Natural killer cell treated with Interleukin-12 subunit alpha and Interleukin-12 subunit beta and Interleukin-15 and Interleukin-18, amount 100 ng/mL, for 72 hours (primary cell): ENCODE results near the gene PUM1. TPM values are rescaled to one million over a fixed set of nuclear protein-coding genes. Genes with fewer than 3 reads are reported as not detected.

Experiments
- ATAC-seq, 2 donors: fragments of 150-1000 bp; cut with Tn5 transposase in 1 of 2; sonication (Bioruptor Pico), chemical (Tn5 transposase) in 1 of 2; 2 replicates each; pipeline ENCODE4 v1.10.0; 2021
- DNase-seq: peaks from one replicate; pipeline ENCODE4 v3.0.0; 2022; ENCODE audit warnings: low spot score
- H3K27ac Mint-ChIP-seq, 2 donors: 1 replicate in 1 of 2; 2 replicates in 1 of 2; pipeline ENCODE4 v1.8.0; 2022; ENCODE audit warnings: mixed read lengths in 2 of 2, mild to moderate bottlenecking in 1 of 2, moderate library complexity in 1 of 2
- H3K27me3 Mint-ChIP-seq, 2 donors: 1 replicate in 1 of 2; 2 replicates in 1 of 2; pipeline ENCODE4 v1.8.0; 2022; ENCODE audit warnings: mixed read lengths in 2 of 2
- H3K36me3 Mint-ChIP-seq: one replicate; pipeline ENCODE4 v1.8.0; 2022; ENCODE audit warnings: mixed read lengths
- H3K4me1 Mint-ChIP-seq, 2 donors: 1 replicate in 1 of 2; 2 replicates in 1 of 2; pipeline ENCODE4 v1.8.0; 2022; ENCODE audit warnings: low read depth in 2 of 2, mixed read lengths in 2 of 2, mild to moderate bottlenecking in 1 of 2
- H3K4me3 Mint-ChIP-seq: one replicate; pipeline ENCODE4 v1.8.0; 2022; ENCODE audit warnings: mixed read lengths
- H3K9me3 Mint-ChIP-seq: 2 replicates; pipeline ENCODE4 v1.8.0; 2022; ENCODE audit warnings: mixed read lengths
- total RNA-seq, 2 donors: library from RNA; stranded (reverse); gene quantifications; one replicate each; pipeline ENCODE4 v1.2.3, GENCODE V29; 2022

Gene PUM1
- total RNA-seq, 2 donors from 2014 or later, result 134 to 180 TPM

- Mint-ChIP-seq H3K27ac (no peak overlapping the region), H3K27me3 (peaks cover 27 to 34% of the 10 kb centered on the region in 2 donors), H3K4me1 (no peaks in the 10 kb centered on the region), H3K9me3 (no peaks in the 10 kb centered on the region), H3K36me3 (no peaks in the 10 kb centered on the region), H3K4me3 (no peak overlapping the region)
- DNase-seq (peak; percentile 49), ATAC-seq (no peak)
These were observed 163.5 kb downstream of the PUM1 start for GRCh38 chr1:30901798-30902581.

DNA sequence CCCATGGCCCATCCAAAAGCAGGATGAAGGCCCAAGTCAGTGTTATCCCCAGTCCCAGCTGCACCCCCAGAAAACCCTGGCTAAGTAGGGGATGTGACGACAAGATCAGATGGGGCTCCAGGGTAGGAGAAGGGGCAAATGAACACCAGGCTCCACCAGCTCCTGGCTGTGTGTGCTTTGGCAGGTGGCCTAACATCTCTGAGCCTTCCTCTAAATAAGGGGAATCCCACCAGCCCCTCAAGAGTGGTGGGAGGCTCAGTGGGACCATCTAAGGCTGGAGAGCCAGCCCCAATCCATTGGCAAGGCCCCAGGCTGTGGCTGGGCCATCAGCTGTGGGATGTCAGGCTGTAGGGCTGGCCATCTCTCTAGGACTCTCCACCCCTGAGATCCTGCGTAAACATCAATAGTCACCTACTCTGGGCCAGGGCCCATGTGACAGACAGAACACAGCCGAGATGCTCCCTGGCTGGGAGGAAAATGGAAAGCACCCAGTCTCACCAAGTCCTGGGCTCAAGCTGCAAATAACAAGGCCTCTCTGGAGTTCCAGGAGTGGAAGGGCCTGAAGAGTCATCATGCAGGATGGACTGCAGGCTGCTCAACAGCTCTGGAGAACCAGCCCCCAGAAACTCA lies 164.5 kb downstream of the PUM1 start:
- ATAC-seq, result no peak
- Mint-ChIP-seq H3K27ac (no peak overlapping the region), H3K4me1 (no peaks in the 10 kb centered on the region), H3K36me3 (no peaks in the 10 kb centered on the region), H3K9me3 (no peaks in the 10 kb centered on the region), H3K27me3 (peaks cover 34 to 39% of the 10 kb centered on the region in 2 donors), H3K4me3 (no peak overlapping the region)
- peak; percentile 26 for DNase-seq

- Mint-ChIP-seq H3K27ac (no peak overlapping the region), H3K9me3 (no peaks in the 10 kb centered on the region), H3K4me1 (no peaks in the 10 kb centered on the region), H3K27me3 (peaks cover 31 to 37% of the 10 kb centered on the region in 2 donors), H3K4me3 (no peak overlapping the region), H3K36me3 (no peaks in the 10 kb centered on the region)
- DNase-seq (no peak), ATAC-seq (no peak)
These were observed 165.0 kb downstream of the PUM1 start for GRCh38 chr1:30900486-30900885.

GRCh38 chr1:30899577-30900389 lies 165.7 kb downstream of the PUM1 start:
- ATAC-seq (no peak), DNase-seq (no peak)
- Mint-ChIP-seq H3K27ac (no peak overlapping the region), H3K9me3 (no peaks in the 10 kb centered on the region), H3K4me3 (no peak overlapping the region), H3K4me1 (no peaks in the 10 kb centered on the region), H3K27me3 (peaks cover 28 to 35% of the 10 kb centered on the region in 2 donors), H3K36me3 (no peaks in the 10 kb centered on the region)

DNA sequence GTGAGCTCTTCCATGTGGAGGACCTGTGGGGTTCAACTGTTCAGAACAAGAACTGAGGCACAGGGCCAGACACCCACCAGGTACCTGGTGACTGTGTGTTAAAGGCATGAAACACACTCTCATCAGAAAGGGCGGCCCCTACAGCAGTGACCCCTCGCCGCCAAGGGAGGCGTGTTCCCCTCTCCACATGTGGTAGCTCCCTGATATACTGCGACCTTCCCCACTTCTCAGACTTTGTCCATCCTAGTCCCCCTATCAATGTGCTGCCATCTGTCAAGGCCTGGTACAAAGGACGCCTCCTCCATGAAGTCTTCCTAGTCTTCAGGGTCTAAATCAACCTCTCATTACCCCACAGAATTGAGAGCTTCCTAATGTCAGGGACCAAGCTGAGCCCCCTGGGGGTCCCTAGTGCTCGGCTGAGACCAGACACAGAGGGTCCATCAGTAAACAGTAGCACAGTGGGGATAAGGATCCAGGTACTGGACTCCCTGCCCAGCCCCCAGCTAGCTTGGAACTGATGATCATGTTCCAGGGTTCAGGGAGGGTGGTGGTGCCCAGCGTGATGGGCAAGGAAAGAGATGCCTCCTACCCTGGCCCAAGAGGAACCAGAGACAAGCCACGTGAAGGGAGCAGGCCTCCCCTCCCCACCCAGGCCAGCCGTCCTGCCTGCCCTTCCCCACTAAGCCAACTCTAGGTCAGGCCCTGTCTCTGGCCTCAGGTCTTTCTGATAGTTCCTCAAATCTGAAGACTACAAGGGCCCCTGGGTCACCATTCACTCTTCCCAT lies 167.3 kb downstream of the PUM1 start:
- Mint-ChIP-seq H3K4me1 (peaks cover 0 to 9% of the 10 kb centered on the region in 2 donors), H3K36me3 (no peaks in the 10 kb centered on the region), H3K27me3 (peaks cover 27 to 38% of the 10 kb centered on the region in 2 donors), H3K9me3 (peaks cover 9% of the 10 kb centered on the region), H3K27ac (no peak overlapping the region), H3K4me3 (no peak overlapping the region)
- no peak for DNase-seq
- no peak for ATAC-seq

- no peak for ATAC-seq
- Mint-ChIP-seq H3K9me3 (peaks cover 9% of the 10 kb centered on the region), H3K4me3 (no peak overlapping the region), H3K4me1 (peaks cover 0 to 9% of the 10 kb centered on the region in 2 donors), H3K27me3 (peaks cover 26 to 38% of the 10 kb centered on the region in 2 donors), H3K27ac (no peak overlapping the region), H3K36me3 (no peaks in the 10 kb centered on the region)
- no peak for DNase-seq
These were observed 168.6 kb downstream of the PUM1 start for GRCh38 chr1:30896905-30897304.

- no peak overlapping the region for H3K4me3 Mint-ChIP-seq
- ATAC-seq, result no peak
These were observed 169.4 kb downstream of the PUM1 start for GRCh38 chr1:30895944-30896660.

GRCh38 chr1:30895382-30895943 lies 170.1 kb downstream of the PUM1 start:
- Mint-ChIP-seq H3K27me3 (peaks cover 27 to 38% of the 10 kb centered on the region in 2 donors), H3K27ac (no peak overlapping the region), H3K4me3 (no peak overlapping the region), H3K36me3 (no peaks in the 10 kb centered on the region), H3K9me3 (peaks cover 9% of the 10 kb centered on the region), H3K4me1 (peaks cover 0 to 9% of the 10 kb centered on the region in 2 donors)
- DNase-seq (no peak), ATAC-seq (no peak)

More at GRCh38 chr1:30895944-30896660, 169.4 kb downstream of the PUM1 start:
- H3K27ac Mint-ChIP-seq, result no peak overlapping the region
- no peaks in the 10 kb centered on the region for H3K36me3 Mint-ChIP-seq
- H3K4me1 Mint-ChIP-seq, result peaks cover 0 to 9% of the 10 kb centered on the region in 2 donors
- H3K9me3 Mint-ChIP-seq, result peaks cover 9% of the 10 kb centered on the region
- H3K27me3 Mint-ChIP-seq, result peaks cover 27 to 38% of the 10 kb centered on the region in 2 donors
- no peak for DNase-seq

DNA sequence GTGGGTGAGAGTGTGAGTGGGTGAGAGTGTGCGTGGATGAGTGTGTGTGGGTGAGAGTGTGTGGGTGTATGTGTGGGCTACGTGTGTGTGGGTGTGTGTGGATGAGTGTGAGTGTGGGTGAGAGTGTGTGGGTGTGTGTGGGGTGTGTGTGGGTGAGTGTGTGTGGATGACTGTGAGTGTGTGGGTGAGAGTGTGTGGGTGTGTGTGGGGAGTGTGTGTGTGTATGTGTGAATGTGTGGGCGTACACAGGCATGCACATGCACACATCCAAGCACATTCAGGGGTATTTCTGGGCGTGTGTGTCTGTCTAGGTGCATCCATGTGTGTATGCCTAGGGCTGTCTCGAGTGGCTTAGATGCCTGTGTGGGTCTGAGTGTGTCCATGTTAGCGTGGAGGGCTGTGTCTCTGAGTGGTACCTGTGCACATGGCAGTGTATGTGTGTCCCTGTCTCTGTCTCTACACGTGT lies 171.0 kb downstream of the PUM1 start:
- no peak overlapping the region for H3K27ac Mint-ChIP-seq
- peaks cover 25 to 36% of the 10 kb centered on the region in 2 donors for H3K27me3 Mint-ChIP-seq
- no peaks in the 10 kb centered on the region for H3K36me3 Mint-ChIP-seq
- no peak for DNase-seq
- no peak for ATAC-seq
- H3K9me3 Mint-ChIP-seq, result peaks cover 9% of the 10 kb centered on the region
- peaks cover 0 to 9% of the 10 kb centered on the region in 2 donors for H3K4me1 Mint-ChIP-seq
- H3K4me3 Mint-ChIP-seq, result no peak overlapping the region

DNA sequence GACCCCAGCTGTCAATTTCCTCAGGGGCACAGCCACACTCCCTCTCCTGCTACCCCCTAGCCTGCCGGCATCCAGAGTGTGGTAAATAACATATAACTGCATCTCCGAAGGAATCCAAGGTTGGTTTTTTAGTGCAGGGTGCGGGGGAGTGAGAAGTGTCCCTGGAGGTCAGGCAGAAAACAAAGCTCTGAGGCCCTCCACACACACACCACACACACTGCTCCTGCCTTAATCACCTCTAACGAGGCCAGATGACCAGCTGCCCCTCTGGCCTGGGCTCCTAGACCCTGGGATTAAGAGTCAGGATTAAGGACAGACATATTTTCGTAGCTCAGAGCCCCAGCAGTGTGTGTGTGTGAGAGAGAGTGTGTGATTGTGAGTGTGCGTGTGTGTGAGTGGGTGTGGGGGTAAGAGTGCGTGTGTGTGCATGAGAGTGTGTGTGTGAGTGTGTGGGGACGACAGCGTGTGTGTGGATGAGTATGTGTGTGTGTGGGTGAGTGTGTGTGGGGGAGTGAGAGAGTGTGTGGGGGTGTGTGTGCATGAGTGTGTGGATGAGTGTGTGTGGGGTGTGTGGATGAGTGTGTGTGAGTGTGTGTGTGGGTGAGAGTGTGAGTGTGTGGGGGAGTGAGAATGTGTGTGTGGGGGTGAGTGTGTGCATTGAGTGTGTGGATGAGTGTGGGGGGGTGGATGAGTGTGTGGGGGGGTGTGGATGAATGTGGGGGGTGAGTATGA lies 171.6 kb downstream of the PUM1 start:
- no peak overlapping the region for H3K4me3 Mint-ChIP-seq
- ATAC-seq (no peak), DNase-seq (no peak)
- peaks cover 9% of the 10 kb centered on the region for H3K9me3 Mint-ChIP-seq
- H3K27ac Mint-ChIP-seq, result no peak overlapping the region
- H3K36me3 Mint-ChIP-seq, result no peaks in the 10 kb centered on the region
- peaks cover 29 to 39% of the 10 kb centered on the region in 2 donors for H3K27me3 Mint-ChIP-seq
- peaks cover 0 to 9% of the 10 kb centered on the region in 2 donors for H3K4me1 Mint-ChIP-seq

- Mint-ChIP-seq H3K27me3 (peaks cover 27 to 33% of the 10 kb centered on the region in 2 donors), H3K27ac (no peak overlapping the region), H3K36me3 (no peaks in the 10 kb centered on the region), H3K4me1 (peaks cover 0 to 9% of the 10 kb centered on the region in 2 donors), H3K4me3 (no peak overlapping the region), H3K9me3 (peaks cover 9% of the 10 kb centered on the region)
- ATAC-seq, result no peak
- no peak for DNase-seq
These were observed 172.8 kb downstream of the PUM1 start for GRCh38 chr1:30892671-30893073.

- no peaks in the 10 kb centered on the region for H3K36me3 Mint-ChIP-seq
- peaks cover 0 to 9% of the 10 kb centered on the region in 2 donors for H3K4me1 Mint-ChIP-seq
- H3K9me3 Mint-ChIP-seq, result peaks cover 9% of the 10 kb centered on the region
- DNase-seq (no peak), ATAC-seq (no peak)
- peaks cover 24 to 25% of the 10 kb centered on the region in 2 donors for H3K27me3 Mint-ChIP-seq
- H3K4me3 Mint-ChIP-seq, result no peak overlapping the region
- no peak overlapping the region for H3K27ac Mint-ChIP-seq
These were observed 174.3 kb downstream of the PUM1 start for GRCh38 chr1:30891227-30891552.
